NB4 (cell line): ENCODE measurements around the gene ZNF423.

ENCODE experiments used
- CTCF ChIP-seq: IDR thresholded peaks from one replicate; pipeline ENCODE4 v1.5.1; 2012; ENCODE audit warnings: low read depth, low read length
- MYC ChIP-seq: IDR thresholded peaks from 2 replicates; pipeline ENCODE4 v1.6.1; 2011; ENCODE audit warnings: low read depth, low read length
- POLR2A ChIP-seq: IDR thresholded peaks from 2 replicates; pipeline ENCODE4 v1.6.1; 2011; ENCODE audit warnings: mild to moderate bottlenecking; ENCODE audit not compliant: insufficient read length; ENCODE audit errors: extremely low read depth

- no peak for TF ChIP-seq MYC
- TF ChIP-seq CTCF, result no peak
- no peak for TF ChIP-seq POLR2A
These were observed 217.8 kb downstream of the ZNF423 start for GRCh38 chr16:49637933-49638672.
